ENCODE measurements around the gene IL36RN.

Gene IL36RN

DNA sequence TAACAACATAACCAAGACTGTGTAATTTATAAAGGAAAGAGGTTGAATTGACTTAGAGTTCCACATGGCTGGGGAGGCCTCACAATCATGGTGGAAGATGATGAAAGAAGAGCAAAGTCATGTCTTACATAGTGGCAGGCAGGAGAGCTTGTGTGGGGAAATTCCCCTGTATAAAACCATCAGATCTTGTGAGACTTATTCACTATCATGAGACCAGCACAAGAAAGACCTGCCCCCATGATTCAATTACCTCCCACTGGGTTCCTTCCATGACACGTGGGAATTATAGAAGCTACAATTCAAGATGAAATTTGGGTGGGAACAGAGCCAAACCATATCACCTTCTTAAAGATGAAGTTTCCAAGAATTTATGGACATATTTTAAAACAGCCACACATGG lies 2.5 kb upstream of the IL36RN start:
- Histone ChIP-seq H3K79me2 (ENCODE audit: low read length) (no peaks in the 10 kb centered on the region), H3K4me1 (ENCODE audit: low read length) (peaks cover 12% of the 10 kb centered on the region), H4K20me1 (ENCODE audit: insufficient read depth, low read length) (no peaks in the 10 kb centered on the region), H2AFZ (ENCODE audit: low read length) (no peak overlapping the region), H3K4me3 (ENCODE audit: low read length) (no peak overlapping the region), H3K4me2 (ENCODE audit: low read depth, low read length) (no peak overlapping the region), H3K9ac (ENCODE audit: low read length) (no peak overlapping the region), H3K36me3 (replicated peaks; ENCODE audit: insufficient read depth, low read length) (no peaks in the 10 kb centered on the region), H3F3A (ENCODE audit: insufficient read depth, low read length) (peaks cover 10% of the 10 kb centered on the region), H3K9me3 (replicated peaks; ENCODE audit: insufficient read depth, low read length) (no peaks in the 10 kb centered on the region; the same call in 1 of the 2 replicates), H3K9me2 (replicated peaks; ENCODE audit: insufficient read depth, low read length) (no peaks in the 10 kb centered on the region), H3K27me3 (replicated peaks; ENCODE audit: insufficient read depth, low read length) (no peaks in the 10 kb centered on the region), H3K27ac (ENCODE audit: low read length) (no peak overlapping the region)
- DNase-seq, result no peak
- TF ChIP-seq CTCF (IDR thresholded peaks at IDR 0.05; ENCODE audit: low read length), result no peak

GRCh38 chr2:113057117-113057516 lies 1.9 kb upstream of the IL36RN start:
- no peaks in the 10 kb centered on the region for H3K9me2 ChIP-seq (replicated peaks; ENCODE audit: insufficient read depth, low read length)
- H3K9me3 ChIP-seq (replicated peaks; ENCODE audit: insufficient read depth, low read length), result no peaks in the 10 kb centered on the region; the same call in 1 of the 2 replicates
- H3K27me3 ChIP-seq (replicated peaks; ENCODE audit: insufficient read depth, low read length), result no peaks in the 10 kb centered on the region
- peaks cover 10% of the 10 kb centered on the region for H3F3A ChIP-seq (ENCODE audit: insufficient read depth, low read length)
- H3K9ac ChIP-seq (ENCODE audit: low read length), result no peak overlapping the region
- no peaks in the 10 kb centered on the region for H4K20me1 ChIP-seq (ENCODE audit: insufficient read depth, low read length)
- H2AFZ ChIP-seq (ENCODE audit: low read length), result no peak overlapping the region
- H3K4me2 ChIP-seq (ENCODE audit: low read depth, low read length), result no peak overlapping the region
- no peak overlapping the region for H3K27ac ChIP-seq (ENCODE audit: low read length)
- H3K36me3 ChIP-seq (replicated peaks; ENCODE audit: insufficient read depth, low read length), result no peaks in the 10 kb centered on the region
- no peak for DNase-seq
- H3K4me3 ChIP-seq (ENCODE audit: low read length), result no peak overlapping the region
- TF ChIP-seq CTCF (IDR thresholded peaks at IDR 0.05; ENCODE audit: low read length) (no peak), EZH2 (optimal IDR thresholded peaks at IDR 0.05; ENCODE audit: low read depth, low read length) (no peak), EZH2phosphoT487 (IDR thresholded peaks at IDR 0.05; ENCODE audit: low read length) (no peak)
- H3K79me2 ChIP-seq (ENCODE audit: low read length), result no peaks in the 10 kb centered on the region
- H3K4me1 ChIP-seq (ENCODE audit: low read length), result peaks cover 12% of the 10 kb centered on the region

GRCh38 chr2:113058411-113058994 lies 495 bp upstream of the IL36RN start:
- Histone ChIP-seq H3K9me2 (replicated peaks; ENCODE audit: insufficient read depth, low read length) (no peaks in the 10 kb centered on the region), H3K27me3 (replicated peaks; ENCODE audit: insufficient read depth, low read length) (no peaks in the 10 kb centered on the region), H3K79me2 (ENCODE audit: low read length) (no peaks in the 10 kb centered on the region), H4K20me1 (ENCODE audit: insufficient read depth, low read length) (no peaks in the 10 kb centered on the region), H3K4me2 (ENCODE audit: low read depth, low read length) (no peak overlapping the region), H3F3A (ENCODE audit: insufficient read depth, low read length) (peaks cover 7% of the 10 kb centered on the region), H3K4me1 (ENCODE audit: low read length) (peaks cover 8% of the 10 kb centered on the region), H3K36me3 (replicated peaks; ENCODE audit: insufficient read depth, low read length) (no peaks in the 10 kb centered on the region), H3K9me3 (replicated peaks; ENCODE audit: insufficient read depth, low read length) (no peaks in the 10 kb centered on the region; the same call in 1 of the 2 replicates), H3K9ac (ENCODE audit: low read length) (no peak overlapping the region), H3K4me3 (ENCODE audit: low read length) (no peak overlapping the region), H2AFZ (ENCODE audit: low read length) (no peak overlapping the region), H3K27ac (ENCODE audit: low read length) (no peak overlapping the region)
- TF ChIP-seq EZH2 (optimal IDR thresholded peaks at IDR 0.05; ENCODE audit: low read depth, low read length) (no peak), EZH2phosphoT487 (IDR thresholded peaks at IDR 0.05; ENCODE audit: low read length) (no peak), CTCF (IDR thresholded peaks at IDR 0.05; ENCODE audit: low read length) (no peak)
- no peak for DNase-seq

Measured in MM.1S (cell line).